ENCODE results near the gene SLC26A3. TPM values are rescaled to one million over a fixed set of nuclear protein-coding genes. Genes with fewer than 3 reads are reported as not detected.
A peak's percentile ranks its signal among the peaks of the same experiment; 100 is the strongest.

SLC26A3 gene
- total and polyA plus RNA-seq, 2 of the 8 experiments (the other 6 are each of a cell fraction or from before 2014, with no cell fraction given): not detected

DNA sequence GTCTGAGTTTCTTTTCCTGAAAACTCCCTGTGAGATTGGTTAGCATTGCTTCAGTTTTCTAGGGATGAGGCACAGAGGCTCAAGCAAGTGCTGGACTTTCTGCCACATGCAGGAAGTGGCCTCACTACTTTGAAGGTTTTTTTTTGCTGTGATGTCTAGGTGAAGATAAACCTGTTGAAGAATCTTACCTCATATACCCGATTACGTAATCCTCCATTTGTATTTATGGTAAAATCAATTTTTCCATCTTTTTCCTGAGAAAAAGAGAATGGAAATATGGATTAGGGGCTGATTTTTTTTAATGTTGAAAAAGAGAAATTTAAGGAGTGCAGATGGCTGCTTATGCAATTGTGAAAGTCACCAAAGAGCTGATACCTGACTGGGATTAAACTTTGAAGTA is 35.6 kb downstream of the SLC26A3 start:
- Histone ChIP-seq H4K5ac (ENCODE audit: insufficient read length, low read depth, low read length) (no peak overlapping the region), H3K9ac (replicated peaks in 1 of 4; ENCODE audit: extremely low read depth in 1 of 4, low read depth in 3 of 4, low read length in 3 of 4) (no peak overlapping the region), H2BK20ac (ENCODE audit: low read length) (no peak overlapping the region), H3K23ac (ENCODE audit: insufficient read length) (no peak overlapping the region), H3K4me1 (replicated peaks in 1 of 4; ENCODE audit: control insufficient read depth in 3 of 4, insufficient read depth in 4 of 4, low read length in 3 of 4) (no peaks in the 10 kb centered on the region), H3K18ac (ENCODE audit: extremely low read depth, low read length) (no peak overlapping the region), H3K23me2 (ENCODE audit: low read depth, low read length) (no peaks in the 10 kb centered on the region), H2BK5ac (ENCODE audit: low read depth, low read length) (no peak overlapping the region), H3K9me3 (ENCODE audit: insufficient read depth in 2 of 2, low read depth in 1 of 2, low read length in 1 of 2) (no peaks in the 10 kb centered on the region), H4K8ac (ENCODE audit: extremely low read depth, insufficient read depth, low read length) (no peak overlapping the region), H4K91ac (replicated peaks; ENCODE audit: insufficient read length, low read length) (no peak overlapping the region), H4K20me1 (replicated peaks in 1 of 2; ENCODE audit: control insufficient read depth in 1 of 2, insufficient read depth in 2 of 2, low read length in 2 of 2) (no peaks in the 10 kb centered on the region), H3K4me3 (ENCODE audit: extremely low read depth in 1 of 4, insufficient read depth in 2 of 4, low read depth in 3 of 4, low read length in 4 of 4) (no peak overlapping the region), H3K14ac (ENCODE audit: insufficient read length) (no peak overlapping the region), H3K27me3 (replicated peaks in 1 of 4; ENCODE audit: control insufficient read depth in 3 of 4, extremely low read depth in 1 of 4, insufficient read depth in 3 of 4, low read length in 3 of 4) (no peaks in the 10 kb centered on the region), H3K36me3 (ENCODE audit: control insufficient read depth in 2 of 4, insufficient read depth in 4 of 4, low read length in 3 of 4) (no peaks in the 10 kb centered on the region), H3K56ac (replicated peaks; ENCODE audit: insufficient read length, low read depth, low read length) (no peak overlapping the region), H3K27ac (ENCODE audit: low read depth, low read length) (no peak overlapping the region), H2BK120ac (replicated peaks; ENCODE audit: low read depth, low read length) (no peak overlapping the region), H2BK15ac (ENCODE audit: low read length) (no peak overlapping the region), H2AK5ac (ENCODE audit: low read depth, low read length) (no peak overlapping the region), H3K4ac (replicated peaks; ENCODE audit: insufficient read length, low read depth, low read length) (no peak overlapping the region), H3K4me2 (ENCODE audit: insufficient read depth in 1 of 2, low read depth in 2 of 2, low read length in 2 of 2) (no peak overlapping the region), H2AFZ (ENCODE audit: low read length) (no peak overlapping the region), H3K79me2 (ENCODE audit: control insufficient read depth in 1 of 2, insufficient read depth in 2 of 2, low read length in 2 of 2) (no peaks in the 10 kb centered on the region), H2BK12ac (ENCODE audit: low read depth, low read length) (no peak overlapping the region), H3K79me1 (ENCODE audit: low read depth, low read length) (no peaks in the 10 kb centered on the region)
- CTCF ChIA-PET (ENCODE audit: partially characterized antibody): interaction anchor here (1.3 kb wide), 1 partner anchor 39 kb away, joined by 3 read pairs; no protein-coding TSS in a partner anchor
- 92% methylated on average over 2 of the region's 2 CpGs; no CpG with 5 or more reads in 1 of the 2 experiments for WGBS, 2 experiments (ENCODE audit: extremely low coverage in 1 of 2, insufficient coverage in 1 of 2, insufficient read length in 1 of 2, insufficient replicate concordance in 2 of 2, low coverage in 1 of 2, low lambda C conversion rate in 2 of 2, missing lambda C conversion rate in 1 of 2)
- DNase-seq (ENCODE audit: low read depth in 1 of 2, low spot score in 2 of 2) (no peak), FAIRE-seq (no peak)
- POLR2A ChIA-PET (ENCODE audit: partially characterized antibody): no interaction called here
- TF ChIP-seq CEBPB (IDR thresholded peaks at IDR 0.05; ENCODE audit: low read depth, low read length): peak; percentile 39; the same call in 1 of the 2 replicates
- no peak for TF ChIP-seq RNF2 (IDR thresholded peaks at IDR 0.05; ENCODE audit: borderline replicate concordance, low read depth, low read length, missing control alignments, poor library complexity, severe bottlenecking)
- TF ChIP-seq, protein P1, sequence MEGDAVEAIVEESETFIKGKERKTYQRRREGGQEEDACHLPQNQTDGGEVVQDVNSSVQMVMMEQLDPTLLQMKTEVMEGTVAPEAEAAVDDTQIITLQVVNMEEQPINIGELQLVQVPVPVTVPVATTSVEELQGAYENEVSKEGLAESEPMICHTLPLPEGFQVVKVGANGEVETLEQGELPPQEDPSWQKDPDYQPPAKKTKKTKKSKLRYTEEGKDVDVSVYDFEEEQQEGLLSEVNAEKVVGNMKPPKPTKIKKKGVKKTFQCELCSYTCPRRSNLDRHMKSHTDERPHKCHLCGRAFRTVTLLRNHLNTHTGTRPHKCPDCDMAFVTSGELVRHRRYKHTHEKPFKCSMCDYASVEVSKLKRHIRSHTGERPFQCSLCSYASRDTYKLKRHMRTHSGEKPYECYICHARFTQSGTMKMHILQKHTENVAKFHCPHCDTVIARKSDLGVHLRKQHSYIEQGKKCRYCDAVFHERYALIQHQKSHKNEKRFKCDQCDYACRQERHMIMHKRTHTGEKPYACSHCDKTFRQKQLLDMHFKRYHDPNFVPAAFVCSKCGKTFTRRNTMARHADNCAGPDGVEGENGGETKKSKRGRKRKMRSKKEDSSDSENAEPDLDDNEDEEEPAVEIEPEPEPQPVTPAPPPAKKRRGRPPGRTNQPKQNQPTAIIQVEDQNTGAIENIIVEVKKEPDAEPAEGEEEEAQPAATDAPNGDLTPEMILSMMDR (IDR thresholded peaks at IDR 0.05; ENCODE audit: control extremely low read depth in 1 of 3, insufficient read depth in 1 of 3, low read depth in 1 of 3, low read length in 3 of 3): no peak
